H54 (cell line): Measurements from ENCODE around the gene WFDC2.
A peak's percentile ranks its signal among the peaks of the same experiment; 100 is the strongest.

Source experiments
- DNase-seq: peaks from one replicate; pipeline ENCODE4 v3.0.0; 2011; ENCODE audit warnings: low spot score, mixed read lengths; ENCODE audit not compliant: insufficient read length
- FAIRE-seq: peaks from 3 replicates; lab custom pipeline; 2011; peaks lifted over from hg19 to GRCh38; lab: Jason Lieb, UNC
- POLR2A ChIP-seq: IDR thresholded peaks from 2 replicates; pipeline ENCODE4 v1.6.1; 2011; ENCODE audit warnings: low read depth, mild to moderate bottlenecking, low read length

WFDC2 gene

GRCh38 chr20:45440891-45441685 lies 28.5 kb upstream of the WFDC2 start:
- no peak for DNase-seq
- no peak for FAIRE-seq

GRCh38 chr20:45441746-45442145 lies 27.8 kb upstream of the WFDC2 start:
- DNase-seq: no peak
- FAIRE-seq: no peak
- TF ChIP-seq POLR2A: no peak

More at GRCh38 chr20:45440891-45441685, 28.5 kb upstream of the WFDC2 start:
- TF ChIP-seq POLR2A: no peak

GRCh38 chr20:45444050-45444449 lies 25.5 kb upstream of the WFDC2 start:
- FAIRE-seq: no peak
- no peak for DNase-seq
- TF ChIP-seq POLR2A: no peak

- FAIRE-seq (no peak), DNase-seq (peak; percentile 45)
- TF ChIP-seq POLR2A: no peak
These were observed 23.6 kb upstream of the WFDC2 start for GRCh38 chr20:45445805-45446562.

GRCh38 chr20:45448270-45448669 lies 21.3 kb upstream of the WFDC2 start:
- FAIRE-seq: no peak
- DNase-seq: no peak
- TF ChIP-seq POLR2A: no peak

- TF ChIP-seq POLR2A: no peak
- FAIRE-seq (no peak), DNase-seq (no peak)
These were observed 20.0 kb upstream of the WFDC2 start for GRCh38 chr20:45449528-45449927.

- DNase-seq (peak; percentile 29), FAIRE-seq (no peak)
- no peak for TF ChIP-seq POLR2A
These were observed 19.3 kb upstream of the WFDC2 start for GRCh38 chr20:45450097-45450818.

- FAIRE-seq (no peak), DNase-seq (no peak)
- TF ChIP-seq POLR2A: no peak
These were observed 17.3 kb upstream of the WFDC2 start for GRCh38 chr20:45452238-45452637.

- FAIRE-seq (no peak), DNase-seq (no peak)
These were observed 16.5 kb upstream of the WFDC2 start for GRCh38 chr20:45452772-45453691.

GRCh38 chr20:45456632-45457031 lies 12.9 kb upstream of the WFDC2 start:
- no peak for TF ChIP-seq POLR2A
- DNase-seq (no peak), FAIRE-seq (no peak)

More at GRCh38 chr20:45452772-45453691, 16.5 kb upstream of the WFDC2 start:
- no peak for TF ChIP-seq POLR2A

GRCh38 chr20:45459606-45460005 lies 9.9 kb upstream of the WFDC2 start:
- FAIRE-seq (no peak), DNase-seq (no peak)
- no peak for TF ChIP-seq POLR2A

- no peak for FAIRE-seq
- DNase-seq: no peak
- no peak for TF ChIP-seq POLR2A
These were observed 8.3 kb upstream of the WFDC2 start for GRCh38 chr20:45461225-45461624.
